ENCODE measurements around the gene DENND6A.

The DENND6A gene

DNA sequence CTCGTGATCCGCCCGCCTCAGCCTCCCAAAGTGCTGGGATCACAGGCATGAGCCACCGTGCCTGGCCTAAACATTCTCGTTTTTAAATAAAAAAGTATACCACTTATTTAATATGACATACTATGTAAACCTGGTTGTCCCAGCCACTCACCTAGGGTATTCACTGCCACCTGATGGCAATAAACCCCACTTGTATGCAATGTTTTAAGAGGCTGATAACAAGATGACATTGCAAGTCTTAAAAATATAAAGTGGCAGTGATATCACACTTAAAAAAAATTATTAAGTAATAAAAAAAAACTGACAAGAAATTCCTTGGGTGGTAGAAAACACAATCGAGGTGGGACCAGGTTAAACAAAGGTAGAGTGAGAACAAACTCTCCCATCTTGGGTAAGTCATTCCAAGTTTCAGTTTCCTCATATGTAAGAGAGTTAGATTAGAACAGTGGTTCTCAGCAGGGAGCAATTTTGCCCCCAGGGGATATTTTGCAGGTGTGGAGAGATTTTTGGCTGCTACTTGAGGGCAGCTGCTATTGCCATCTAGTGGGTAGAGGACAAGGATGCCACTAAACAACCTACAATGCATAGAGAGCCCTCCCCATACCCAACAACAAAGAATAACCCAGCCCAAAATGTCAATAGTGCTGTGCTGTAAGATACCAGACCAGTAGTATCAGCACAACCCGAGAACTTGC, 110.3 kb downstream of the DENND6A start:
- H3K4me1 Mint-ChIP-seq, result peaks cover 5% of the 10 kb centered on the region
- TF ChIP-seq, protein P1, sequence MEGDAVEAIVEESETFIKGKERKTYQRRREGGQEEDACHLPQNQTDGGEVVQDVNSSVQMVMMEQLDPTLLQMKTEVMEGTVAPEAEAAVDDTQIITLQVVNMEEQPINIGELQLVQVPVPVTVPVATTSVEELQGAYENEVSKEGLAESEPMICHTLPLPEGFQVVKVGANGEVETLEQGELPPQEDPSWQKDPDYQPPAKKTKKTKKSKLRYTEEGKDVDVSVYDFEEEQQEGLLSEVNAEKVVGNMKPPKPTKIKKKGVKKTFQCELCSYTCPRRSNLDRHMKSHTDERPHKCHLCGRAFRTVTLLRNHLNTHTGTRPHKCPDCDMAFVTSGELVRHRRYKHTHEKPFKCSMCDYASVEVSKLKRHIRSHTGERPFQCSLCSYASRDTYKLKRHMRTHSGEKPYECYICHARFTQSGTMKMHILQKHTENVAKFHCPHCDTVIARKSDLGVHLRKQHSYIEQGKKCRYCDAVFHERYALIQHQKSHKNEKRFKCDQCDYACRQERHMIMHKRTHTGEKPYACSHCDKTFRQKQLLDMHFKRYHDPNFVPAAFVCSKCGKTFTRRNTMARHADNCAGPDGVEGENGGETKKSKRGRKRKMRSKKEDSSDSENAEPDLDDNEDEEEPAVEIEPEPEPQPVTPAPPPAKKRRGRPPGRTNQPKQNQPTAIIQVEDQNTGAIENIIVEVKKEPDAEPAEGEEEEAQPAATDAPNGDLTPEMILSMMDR (IDR thresholded peaks at IDR 0.05), result no peak
- H3K27ac Mint-ChIP-seq, result no peak overlapping the region
- H3K4me3 Mint-ChIP-seq, result no peak overlapping the region
- H3K27me3 Mint-ChIP-seq (ENCODE audit: low read depth, poor library complexity), result no peaks in the 10 kb centered on the region
- no peak for DNase-seq
- H3K9me3 Mint-ChIP-seq, result no peaks in the 10 kb centered on the region
- peaks cover 55% of the 10 kb centered on the region for H3K36me3 Mint-ChIP-seq (ENCODE audit: low read depth)

DNA sequence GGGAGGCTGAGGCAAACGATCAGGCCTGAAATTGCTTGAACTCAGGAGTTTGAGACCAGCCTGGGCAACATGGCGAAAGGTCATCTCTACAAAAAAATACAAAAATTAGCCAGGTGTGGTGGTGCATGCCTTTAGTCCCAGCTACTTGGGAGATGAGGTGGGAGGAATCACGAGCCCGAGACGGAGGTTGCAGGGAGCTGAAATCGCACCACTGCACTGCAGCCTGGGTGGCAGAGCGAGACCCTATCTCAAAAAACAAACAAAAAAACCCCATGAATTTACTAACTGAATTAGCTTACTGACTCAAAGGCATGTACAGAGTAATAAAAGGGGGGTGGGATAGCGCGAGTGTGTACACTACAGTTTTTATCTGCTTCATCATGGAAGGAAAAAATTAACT, 115.1 kb downstream of the DENND6A start:
- H3K27ac Mint-ChIP-seq, result peak overlapping the region; percentile 94
- H3K36me3 Mint-ChIP-seq (ENCODE audit: low read depth), result peaks cover 81% of the 10 kb centered on the region
- no peaks in the 10 kb centered on the region for H3K9me3 Mint-ChIP-seq
- no peak overlapping the region for H3K4me3 Mint-ChIP-seq
- TF ChIP-seq, protein P1 (IDR thresholded peaks at IDR 0.05), result no peak
- peaks cover 11% of the 10 kb centered on the region for H3K4me1 Mint-ChIP-seq
- peak; percentile 17 for DNase-seq
- H3K27me3 Mint-ChIP-seq (ENCODE audit: low read depth, poor library complexity), result no peaks in the 10 kb centered on the region

DNA sequence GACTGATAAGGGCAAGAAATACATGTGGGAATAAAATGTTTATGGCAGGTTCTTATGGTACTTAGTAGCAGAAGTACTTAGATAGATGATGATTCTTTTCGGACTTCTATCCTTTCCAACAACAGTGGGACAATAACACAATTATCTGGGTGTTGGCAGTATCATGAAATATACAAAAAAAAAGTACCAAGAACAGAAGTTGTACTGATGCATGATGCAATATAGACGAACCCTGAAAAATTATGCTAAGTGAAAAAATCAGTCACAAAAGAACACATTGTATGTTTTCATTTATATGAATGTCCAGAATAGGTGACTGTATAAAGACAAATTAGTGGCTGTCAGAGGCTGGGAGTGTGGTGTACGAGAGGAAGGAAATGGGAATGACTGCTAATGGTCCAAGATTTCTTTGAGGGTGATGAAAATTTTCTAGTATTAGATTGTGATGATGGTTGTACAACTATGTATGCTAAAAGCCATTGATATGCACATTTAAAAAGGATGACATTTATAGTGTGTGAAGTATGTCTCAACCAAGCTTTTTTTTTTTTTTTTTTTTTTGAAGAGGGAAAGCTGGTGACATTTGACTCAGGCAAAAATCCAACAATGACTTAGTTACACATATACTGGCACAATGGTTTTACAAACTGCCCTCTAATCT, 116.8 kb downstream of the DENND6A start:
- Mint-ChIP-seq H3K9me3 (no peaks in the 10 kb centered on the region), H3K27me3 (ENCODE audit: low read depth, poor library complexity) (no peaks in the 10 kb centered on the region), H3K4me1 (peaks cover 11% of the 10 kb centered on the region), H3K4me3 (no peak overlapping the region), H3K36me3 (ENCODE audit: low read depth) (peaks cover 91% of the 10 kb centered on the region), H3K27ac (no peak overlapping the region)
- no peak for DNase-seq
- TF ChIP-seq, protein P1 (IDR thresholded peaks at IDR 0.05), result no peak
